ENCODE results near the gene MAD1L1.

DNA sequence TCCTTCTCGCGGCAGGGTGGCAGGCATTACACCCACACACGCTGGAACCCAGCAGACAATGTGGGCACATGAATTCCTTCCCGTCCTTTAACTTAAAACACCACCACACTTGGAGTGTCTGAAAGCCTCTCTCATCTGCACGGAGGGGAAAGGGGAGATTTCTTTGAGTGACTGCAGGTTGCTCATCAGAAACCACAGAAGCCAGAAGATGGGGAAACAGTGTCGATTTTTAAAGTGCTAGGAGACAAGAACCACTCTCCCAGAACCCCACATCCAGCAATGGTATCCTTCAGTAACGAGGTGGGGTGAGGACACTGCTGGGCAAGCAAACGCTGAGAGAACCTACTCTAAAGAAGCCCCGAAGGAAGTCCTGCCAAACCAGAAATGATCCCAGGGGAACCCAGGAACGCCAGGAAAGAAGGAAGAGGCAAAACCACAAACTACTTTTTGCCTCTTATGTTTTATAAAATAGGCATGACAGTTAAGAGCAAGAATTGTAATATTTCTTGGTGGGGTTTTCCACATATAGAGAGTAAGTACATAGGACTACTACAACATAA lies 308.4 kb downstream of the MAD1L1 start:
- TF ChIP-seq, protein P1, sequence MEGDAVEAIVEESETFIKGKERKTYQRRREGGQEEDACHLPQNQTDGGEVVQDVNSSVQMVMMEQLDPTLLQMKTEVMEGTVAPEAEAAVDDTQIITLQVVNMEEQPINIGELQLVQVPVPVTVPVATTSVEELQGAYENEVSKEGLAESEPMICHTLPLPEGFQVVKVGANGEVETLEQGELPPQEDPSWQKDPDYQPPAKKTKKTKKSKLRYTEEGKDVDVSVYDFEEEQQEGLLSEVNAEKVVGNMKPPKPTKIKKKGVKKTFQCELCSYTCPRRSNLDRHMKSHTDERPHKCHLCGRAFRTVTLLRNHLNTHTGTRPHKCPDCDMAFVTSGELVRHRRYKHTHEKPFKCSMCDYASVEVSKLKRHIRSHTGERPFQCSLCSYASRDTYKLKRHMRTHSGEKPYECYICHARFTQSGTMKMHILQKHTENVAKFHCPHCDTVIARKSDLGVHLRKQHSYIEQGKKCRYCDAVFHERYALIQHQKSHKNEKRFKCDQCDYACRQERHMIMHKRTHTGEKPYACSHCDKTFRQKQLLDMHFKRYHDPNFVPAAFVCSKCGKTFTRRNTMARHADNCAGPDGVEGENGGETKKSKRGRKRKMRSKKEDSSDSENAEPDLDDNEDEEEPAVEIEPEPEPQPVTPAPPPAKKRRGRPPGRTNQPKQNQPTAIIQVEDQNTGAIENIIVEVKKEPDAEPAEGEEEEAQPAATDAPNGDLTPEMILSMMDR (conservative IDR thresholded peaks at IDR 0.05): no peak
- TF ChIP-seq EZH2 (IDR thresholded peaks at IDR 0.05; ENCODE audit: low read depth): no peak

Data from PC-9 (cell line).